Heart left ventricle (tissue), 16 donors: ENCODE data around the gene DNAJB12. TPM values are rescaled to one million over a fixed set of nuclear protein-coding genes. Genes with fewer than 3 reads are reported as not detected.
"Not testable (repeated sequence)": the region's sequence is repeated elsewhere in the genome, so short reads cannot be mapped to it uniquely, and the experiment has no call there.

Experiments
- ATAC-seq, 4 donors: fragments of 200-7000 bp; cut with Tn5 transposase; one replicate each; pipeline ENCODE4 v1.9.1; 2020 to 2022; ENCODE audit warnings: moderate library complexity in 4 of 4, mild to moderate bottlenecking in 3 of 4, moderate number of reproducible peaks in 1 of 4
- DNase-seq, 5 donors: peaks; one replicate each; pipeline ENCODE4 v3.0.0-alpha.2; 2020
- H3K27ac ChIP-seq, 12 donors: fragments of 200-600 bp; sonication (generic) in 4 of 12; one replicate each; pipeline versions ENCODE4 v1.5.0 to v1.8.0; 2016 to 2022; ENCODE audit warnings: mild to moderate bottlenecking in 2 of 12
- H3K27me3 ChIP-seq, 9 donors: fragments of 200-600 bp; sonication (generic) in 2 of 9; one replicate each; pipeline versions ENCODE4 v1.5.1 to v1.8.0; 2016 to 2022; ENCODE audit warnings: mild to moderate bottlenecking in 3 of 9
- H3K36me3 ChIP-seq, 9 donors: fragments of 200-600 bp; sonication (generic) in 2 of 9; one replicate each; pipeline versions ENCODE4 v1.5.0 to v1.8.0; 2018 to 2022; ENCODE audit warnings: mild to moderate bottlenecking in 2 of 9
- H3K4me1 ChIP-seq, 12 donors: fragments of 200-600 bp; sonication (generic) in 4 of 12; one replicate each; pipeline versions ENCODE4 v1.5.0 to v1.8.0; 2016 to 2022; ENCODE audit warnings: mild to moderate bottlenecking in 3 of 12
- H3K4me3 ChIP-seq, 12 donors: fragments of 200-600 bp; sonication (generic) in 4 of 12; one replicate each; pipeline versions ENCODE4 v1.5.0 to v1.8.0; 2017 to 2022; ENCODE audit warnings: mild to moderate bottlenecking in 9 of 12, moderate library complexity in 4 of 12
- H3K9me3 ChIP-seq, 12 donors: fragments of 200-600 bp; sonication (generic) in 4 of 12; one replicate each; pipeline versions ENCODE4 v1.5.0 to v1.8.0; 2016 to 2022; ENCODE audit warnings: mild to moderate bottlenecking in 1 of 12
- POLR2A ChIP-seq, 2 donors: fragments of 450-650 bp; IDR thresholded peaks; one replicate each; pipeline ENCODE4 v1.6.1; 2017; ENCODE audit warnings: antibody characterized with exemption in 2 of 2, mild to moderate bottlenecking in 2 of 2, moderate library complexity in 2 of 2
- WGBS, 4 donors: extraction: QIAGEN DNeasy Blood & Tissue Kit in 2 of 4; methylation state at CpG; one replicate each; pipeline versions ENCODE4 v1.1.5 to v1.1.7; 2013 to 2018; 5-methylcytosine and 5-hydroxymethylcytosine counted together
- intact Hi-C, 10 donors: fragments of 100-400 bp; cut with DNase I; formaldehyde crosslinking; loops; one replicate each; pipeline versions ENCODE4 v1.11.1 to v1.14.2; 2022
- long read RNA-seq, 3 donors: library from polyadenylated mRNA; unstranded; transcript quantifications; one replicate each; pipeline ENCODE4 v2.0.0, GENCODE V29; 2020 to 2021
- polyA plus RNA-seq, 2 donors: library from polyadenylated mRNA; stranded (reverse); fragments of 200-250 nt; gene quantifications; one replicate each; pipeline ENCODE4 v1.2.3, GENCODE V29; 2013
- total RNA-seq, 9 donors: library from RNA; depleted of rRNA in 2 of 9; stranded (reverse); fragments of >200 nt in 2 of 9; fragmentation: NEBNext Ultra II Directional in 3 of 9; extraction: Animal tissue kit (Norgen Biotek cat#: 25700) in 3 of 9; gene quantifications; one replicate each; pipeline versions ENCODE4 v1.1.0 to v1.2.4, GENCODE V29; 2016 to 2023
- TF ChIP-seq, protein P1 (sequence below), 12 donors: fragments of 200-600 bp; sonication (generic) in 4 of 12; IDR thresholded peaks; one replicate each; pipeline versions ENCODE4 v1.5.0 to v1.8.0; 2018 to 2022; ENCODE audit warnings: antibody characterized with exemption in 12 of 12, mild to moderate bottlenecking in 5 of 12
- donor health status: ischemic (EF 13 %, LVEDD 7.1; RV severe dilation, severe dysfunction).
- donor health status: healthy with polysubstance abuse.
- donor health status: DM: no; HTN: yes; CAD: no.
- donor health status: DM: no; HTN: no; CAD: no.
- donor health status: ischemic (EF 25% LVEDD 6.9; RV normal size, moderate dysfunction).
- donor health status: ischemic (EF 25% LVEDD 5.7; RV mildly dilated, moderate dysfunction).
- donor health status: healthy.
- donor health status: DM: yes; HTN: yes; CAD: no.
- donor health status: ischemic (EF 35%, LVEDD 5.7; RV mildly dilated, moderate dysfunction).
- donor health status: nonischemic (EF 11% LVEDD 7.7; RV severe dilation, severe dysfunction).
- donor health status: DM: yes; HTN: yes; CAD: no.
- donor health status: PGD.
- donor health status: ischemic (EF 29% LVEDD 5.4; RV normal size, mild dysfunction).
- donor health status: nonischemic (EF 23%, LVEDD 6.1; RV moderate dilation, normal function).

The DNAJB12 gene
- total RNA-seq (10 to 100 TPM; 23.8 to 42.5 (median 29.1) TPM), polyA plus RNA-seq (10 to 100 TPM; 21.1 to 36.0 TPM)
- long read RNA-seq, donor 1, full-length matches to known transcripts: 40 of 78 reads
- long read RNA-seq, donor 1, partial matches to known transcripts: 6 of 78 reads
- long read RNA-seq, donor 1, other reads (novel, unspliced or antisense): 32 of 78 reads
- long read RNA-seq, donor 2, full-length matches to known transcripts: 167 of 338 reads
- long read RNA-seq, donor 2, partial matches to known transcripts: 5 of 338 reads
- long read RNA-seq, donor 2, other reads (novel, unspliced or antisense): 166 of 338 reads
- long read RNA-seq, donor 3, full-length matches to known transcripts: 44 of 88 reads
- long read RNA-seq, donor 3, partial matches to known transcripts: 6 of 88 reads
- long read RNA-seq, donor 3, other reads (novel, unspliced or antisense): 38 of 88 reads

DNA sequence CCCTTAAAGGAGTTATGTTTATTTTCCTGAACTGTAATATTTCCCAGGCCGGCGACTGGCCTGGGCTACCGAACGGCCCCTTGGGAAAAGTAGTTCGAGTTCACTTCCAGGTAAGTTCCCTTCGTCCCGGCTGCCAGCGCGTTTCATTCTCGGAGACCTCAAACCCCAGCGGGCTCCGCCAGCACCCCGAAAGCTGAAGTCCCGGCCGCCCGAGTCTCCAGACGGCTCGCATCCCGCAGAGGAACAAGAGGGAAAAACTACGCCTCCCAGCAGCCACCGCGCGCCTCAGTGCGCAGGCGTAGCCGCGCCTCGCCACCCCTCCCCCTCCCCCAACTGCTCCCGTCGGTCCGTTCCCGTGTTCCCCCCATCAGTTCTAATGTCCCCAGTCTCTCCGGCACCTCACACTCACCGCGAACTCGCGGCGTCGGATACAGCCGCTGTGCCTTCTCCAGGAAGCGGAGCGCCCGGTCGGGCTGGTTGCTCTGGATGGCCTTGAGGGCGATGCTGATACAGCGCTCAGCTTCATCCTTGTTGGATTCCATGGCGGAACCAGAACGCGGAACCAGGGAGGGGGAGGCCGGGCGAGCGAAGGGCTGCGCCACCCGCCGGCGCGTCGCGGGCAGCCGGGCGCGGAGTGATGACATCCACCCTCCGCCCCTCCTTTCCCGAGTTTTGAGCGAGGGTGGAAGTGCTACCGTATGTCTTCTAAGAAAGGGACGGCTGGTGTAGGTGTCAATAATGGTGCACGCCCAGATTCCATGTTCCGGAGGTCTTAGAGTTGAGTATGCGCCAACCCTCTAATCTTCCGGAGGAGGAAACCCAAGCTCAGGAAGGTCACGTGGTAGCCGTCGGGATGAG, at the start of gene DNAJB12:
Gene DNAJB12, minus strand, starts transcription at position 564 of the 858 bp plus-strand sequence. Its CDS starts 22 bp downstream, at position 542.
- Histone ChIP-seq H3K27me3 (no peaks in the 10 kb centered on the region), H3K4me3 (peak within 1 kb of the TSS; percentile 73 to 98 (median 90)), H3K9me3 (no peaks in the 10 kb centered on the region), H3K36me3 (peaks cover 0 to 28% (median 16%) of the 10 kb centered on the region in 9 donors), H3K4me1 (peaks cover 0 to 42% (median 30%) of the 10 kb centered on the region in 12 donors), H3K27ac (peak within 1 kb of the TSS; percentile 87 to 98 (median 97))
- 0% methylated on average over 42 to 74 of the region's 74 CpGs for WGBS, 4 donors
- TF ChIP-seq, protein P1, sequence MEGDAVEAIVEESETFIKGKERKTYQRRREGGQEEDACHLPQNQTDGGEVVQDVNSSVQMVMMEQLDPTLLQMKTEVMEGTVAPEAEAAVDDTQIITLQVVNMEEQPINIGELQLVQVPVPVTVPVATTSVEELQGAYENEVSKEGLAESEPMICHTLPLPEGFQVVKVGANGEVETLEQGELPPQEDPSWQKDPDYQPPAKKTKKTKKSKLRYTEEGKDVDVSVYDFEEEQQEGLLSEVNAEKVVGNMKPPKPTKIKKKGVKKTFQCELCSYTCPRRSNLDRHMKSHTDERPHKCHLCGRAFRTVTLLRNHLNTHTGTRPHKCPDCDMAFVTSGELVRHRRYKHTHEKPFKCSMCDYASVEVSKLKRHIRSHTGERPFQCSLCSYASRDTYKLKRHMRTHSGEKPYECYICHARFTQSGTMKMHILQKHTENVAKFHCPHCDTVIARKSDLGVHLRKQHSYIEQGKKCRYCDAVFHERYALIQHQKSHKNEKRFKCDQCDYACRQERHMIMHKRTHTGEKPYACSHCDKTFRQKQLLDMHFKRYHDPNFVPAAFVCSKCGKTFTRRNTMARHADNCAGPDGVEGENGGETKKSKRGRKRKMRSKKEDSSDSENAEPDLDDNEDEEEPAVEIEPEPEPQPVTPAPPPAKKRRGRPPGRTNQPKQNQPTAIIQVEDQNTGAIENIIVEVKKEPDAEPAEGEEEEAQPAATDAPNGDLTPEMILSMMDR (IDR thresholded peaks at IDR 0.05): peak in 1 of 12 donors; percentile 10
- TF ChIP-seq POLR2A (IDR thresholded peaks at IDR 0.05): peak in 1 of 2 donors; percentile 69
- DNase-seq (peak; percentile 92 to 95 (median 92)), ATAC-seq (peak; percentile 85 to 94 (median 92))
- intact Hi-C loops: loop anchor here in 1 of 10 donors (5.0 to 10.0 kb wide), 2 partner anchors 740 to 808 kb away; partner anchors contain the start of gene P4HA1

DNA sequence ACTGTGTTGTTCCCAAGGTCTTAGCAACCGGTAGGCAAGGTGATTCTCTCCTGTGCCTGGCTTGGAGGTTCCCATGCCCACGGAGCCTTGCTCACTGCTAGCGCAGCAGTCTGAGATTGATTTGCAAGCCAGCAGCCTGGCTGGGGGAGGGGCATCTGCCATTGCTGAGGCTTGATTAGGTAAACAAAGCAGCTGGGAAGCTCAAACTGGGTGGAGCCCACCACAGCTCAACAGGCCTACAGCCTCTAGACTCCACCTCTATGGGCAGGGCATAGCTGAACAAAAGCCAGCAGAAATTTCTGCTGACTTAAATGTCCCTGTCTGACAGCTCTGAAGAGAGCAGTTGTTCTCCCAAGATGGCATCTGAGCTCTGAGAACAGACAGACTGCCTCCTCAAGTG, 40.9 kb upstream of the DNAJB12 start:
- H3K27ac ChIP-seq, ATAC-seq, H3K4me3 ChIP-seq, H3K4me1 ChIP-seq, H3K9me3 ChIP-seq, H3K36me3 ChIP-seq, DNase-seq, H3K27me3 ChIP-seq, intact Hi-C loops: not testable (repeated sequence)
- 95 to 100% (median 97%) methylated on average over 3 of the region's 3 CpGs for WGBS, 4 donors

DNA sequence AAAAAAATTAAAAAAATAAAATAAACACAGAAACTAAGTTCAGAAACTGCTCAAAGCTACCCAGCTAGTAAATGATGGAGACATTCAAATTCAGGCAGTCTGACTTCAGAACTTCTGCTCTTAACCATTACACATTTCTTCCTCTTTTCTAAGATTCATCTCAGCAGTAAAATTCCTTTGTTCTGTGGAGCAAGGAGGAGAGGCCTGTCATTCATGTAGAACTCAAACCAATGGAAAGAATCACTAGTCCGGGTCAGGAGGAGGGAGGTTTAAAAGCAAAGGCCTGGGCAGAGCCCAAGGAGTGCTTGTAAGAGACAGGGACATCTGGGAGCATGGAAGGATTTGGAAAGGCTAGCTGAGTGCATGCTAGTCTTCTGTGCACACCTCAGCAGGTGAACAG, 37.9 kb upstream of the DNAJB12 start:
- DNase-seq (no peak), ATAC-seq (no peak)
- Histone ChIP-seq H3K27ac (no peak overlapping the region), H3K36me3 (peaks cover 0 to 10% (median 0%) of the 10 kb centered on the region in 9 donors), H3K4me3 (no peak overlapping the region), H3K27me3 (no peaks in the 10 kb centered on the region), H3K4me1 (no peaks in the 10 kb centered on the region), H3K9me3 (no peaks in the 10 kb centered on the region)
- 89 to 96% (median 93%) methylated on average over 1 of the region's 1 CpG for whole genome bisulfite sequencing, 4 donors
- intact Hi-C loops: no loop called here
- TF ChIP-seq POLR2A (IDR thresholded peaks at IDR 0.05): no peak
- TF ChIP-seq, protein P1 (IDR thresholded peaks at IDR 0.05): no peak

DNA sequence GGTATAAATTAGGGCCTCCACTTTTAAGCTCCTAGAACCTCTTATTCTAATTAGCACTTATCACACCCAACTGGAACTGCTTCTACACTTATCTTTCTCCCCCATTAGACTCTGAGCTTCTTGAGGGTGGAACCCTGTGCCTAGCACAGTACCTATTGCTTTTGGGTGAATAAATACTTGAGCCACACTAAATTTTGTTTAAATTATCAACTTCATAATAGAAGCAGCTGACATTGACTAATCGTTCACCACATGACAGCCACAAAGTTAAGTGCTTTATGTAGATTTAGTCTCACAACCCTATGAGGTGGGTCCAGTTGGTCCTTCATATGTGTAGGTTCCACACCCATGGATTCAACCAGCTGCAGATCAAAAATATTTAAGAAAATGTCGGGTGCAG, 36.0 kb upstream of the DNAJB12 start:
- WGBS, 4 donors: 86 to 100% (median 95%) methylated on average over 2 of the region's 2 CpGs
- no peaks in the 10 kb centered on the region for H3K9me3 ChIP-seq
- ATAC-seq (no peak), DNase-seq (no peak)
- H3K36me3 ChIP-seq: peaks cover 0 to 10% (median 0%) of the 10 kb centered on the region in 9 donors
- no peaks in the 10 kb centered on the region for H3K27me3 ChIP-seq
- no peak overlapping the region for H3K4me3 ChIP-seq
- intact Hi-C loops: no loop called here
- TF ChIP-seq POLR2A (IDR thresholded peaks at IDR 0.05): no peak
- TF ChIP-seq, protein P1 (IDR thresholded peaks at IDR 0.05): no peak
- no peak overlapping the region for H3K27ac ChIP-seq
- H3K4me1 ChIP-seq: no peaks in the 10 kb centered on the region
